ENCODE measurements around the gene CALN1. TPM values are rescaled to one million over a fixed set of nuclear protein-coding genes. Genes with fewer than 3 reads are reported as not detected.

The CALN1 gene
- total RNA-seq, 2 experiments from 2014 or later: 0.32 TPM; not detected in 1

GRCh38 chr7:72336382-72336631 is 75.8 kb downstream of the CALN1 start:
- Mint-ChIP-seq H3K4me1 (ENCODE audit: low read depth) (no peaks in the 10 kb centered on the region), H3K27ac (no peak overlapping the region), H3K27me3 (ENCODE audit: low read depth) (peaks cover 28% of the 10 kb centered on the region), H3K9me3 (peaks cover 8% of the 10 kb centered on the region), H3K36me3 (ENCODE audit: low read depth) (no peaks in the 10 kb centered on the region), H3K4me3 (no peak overlapping the region)
- DNase-seq: no peak
- intact Hi-C loops (cut with micrococcal nuclease): no loop called here
- CTCF ChIA-PET: no interaction called here

- H3K4me1 Mint-ChIP-seq (ENCODE audit: low read depth): no peaks in the 10 kb centered on the region
- H3K27ac Mint-ChIP-seq: no peak overlapping the region
- peaks cover 28% of the 10 kb centered on the region for H3K27me3 Mint-ChIP-seq (ENCODE audit: low read depth)
- no peak overlapping the region for H3K4me3 Mint-ChIP-seq
- CTCF ChIA-PET: interaction anchor here (0.7 kb wide), 1 partner anchor 536 kb away, joined by 3 read pairs; no protein-coding TSS in a partner anchor
- no peak for DNase-seq
- intact Hi-C loops (cut with micrococcal nuclease): no loop called here
- no peaks in the 10 kb centered on the region for H3K36me3 Mint-ChIP-seq (ENCODE audit: low read depth)
- H3K9me3 Mint-ChIP-seq: peaks cover 7% of the 10 kb centered on the region
Measured at GRCh38 chr7:72335561-72336381, 76.4 kb downstream of the CALN1 start.

DNA sequence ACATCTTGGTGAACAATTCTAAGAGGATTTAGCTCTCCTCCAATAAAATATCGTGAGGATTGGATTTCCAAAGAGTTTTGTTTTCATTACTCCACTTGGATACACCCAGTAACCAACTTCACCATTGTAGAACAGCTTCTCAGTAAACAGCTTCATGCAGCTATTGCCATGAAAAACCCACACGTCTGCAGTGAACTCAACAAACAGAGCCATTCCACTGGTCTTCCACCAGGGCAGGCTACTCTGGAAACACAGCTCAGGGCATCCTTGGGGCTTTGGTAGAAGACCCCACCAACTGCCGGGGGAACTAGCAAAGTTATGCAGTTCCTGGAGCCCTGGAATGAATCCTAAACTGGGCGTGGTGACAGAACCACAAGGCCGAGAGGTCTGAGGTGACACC is 77.4 kb downstream of the CALN1 start:
- CTCF ChIA-PET: interaction anchor here (0.6 to 0.7 kb wide), 2 partner anchors 160 to 535 kb away, joined by 3 to 4 read pairs; no protein-coding TSS in a partner anchor
- peaks cover 6% of the 10 kb centered on the region for H3K9me3 Mint-ChIP-seq

DNA sequence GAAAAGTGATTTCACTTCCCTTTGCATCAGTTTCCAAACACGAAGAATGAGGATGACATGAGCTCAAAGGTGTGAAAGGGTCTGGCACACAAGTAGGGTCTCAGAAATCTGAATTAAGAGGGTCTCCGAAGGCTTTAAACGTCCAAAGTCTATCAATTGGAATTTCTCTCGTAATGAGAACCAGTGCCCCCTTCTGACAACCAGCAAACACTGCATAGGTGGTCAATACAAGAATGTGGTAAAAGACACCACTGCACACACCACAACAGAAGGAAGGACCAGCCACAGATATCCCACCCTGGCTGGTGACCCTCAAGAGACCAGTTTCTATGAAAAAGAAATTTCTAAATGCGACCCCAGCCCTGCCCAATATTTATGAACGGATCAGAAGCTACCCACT is 78.1 kb downstream of the CALN1 start:
- H3K4me1 Mint-ChIP-seq (ENCODE audit: low read depth): no peaks in the 10 kb centered on the region
- H3K36me3 Mint-ChIP-seq (ENCODE audit: low read depth): no peaks in the 10 kb centered on the region
- H3K27me3 Mint-ChIP-seq (ENCODE audit: low read depth): peaks cover 28% of the 10 kb centered on the region
- peaks cover 1% of the 10 kb centered on the region for H3K9me3 Mint-ChIP-seq
- H3K27ac Mint-ChIP-seq: no peak overlapping the region
- CTCF ChIA-PET: no interaction called here
- H3K4me3 Mint-ChIP-seq: no peak overlapping the region
- no peak for DNase-seq
- intact Hi-C loops (cut with micrococcal nuclease): no loop called here

More for the DNA sequence above, 77.4 kb downstream of the CALN1 start:
- Mint-ChIP-seq H3K27ac (no peak overlapping the region), H3K4me1 (ENCODE audit: low read depth) (no peaks in the 10 kb centered on the region), H3K27me3 (ENCODE audit: low read depth) (peaks cover 28% of the 10 kb centered on the region), H3K4me3 (no peak overlapping the region), H3K36me3 (ENCODE audit: low read depth) (no peaks in the 10 kb centered on the region)
- intact Hi-C loops (cut with micrococcal nuclease): no loop called here
- no peak for DNase-seq

GRCh38 chr7:72326811-72327210 is 85.3 kb downstream of the CALN1 start:
- Mint-ChIP-seq H3K4me1 (ENCODE audit: low read depth) (no peaks in the 10 kb centered on the region), H3K9me3 (no peaks in the 10 kb centered on the region), H3K27ac (no peak overlapping the region), H3K4me3 (no peak overlapping the region), H3K36me3 (ENCODE audit: low read depth) (no peaks in the 10 kb centered on the region), H3K27me3 (ENCODE audit: low read depth) (no peaks in the 10 kb centered on the region)
- intact Hi-C loops (cut with micrococcal nuclease): no loop called here
- DNase-seq: no peak
- CTCF ChIA-PET: no interaction called here

DNA sequence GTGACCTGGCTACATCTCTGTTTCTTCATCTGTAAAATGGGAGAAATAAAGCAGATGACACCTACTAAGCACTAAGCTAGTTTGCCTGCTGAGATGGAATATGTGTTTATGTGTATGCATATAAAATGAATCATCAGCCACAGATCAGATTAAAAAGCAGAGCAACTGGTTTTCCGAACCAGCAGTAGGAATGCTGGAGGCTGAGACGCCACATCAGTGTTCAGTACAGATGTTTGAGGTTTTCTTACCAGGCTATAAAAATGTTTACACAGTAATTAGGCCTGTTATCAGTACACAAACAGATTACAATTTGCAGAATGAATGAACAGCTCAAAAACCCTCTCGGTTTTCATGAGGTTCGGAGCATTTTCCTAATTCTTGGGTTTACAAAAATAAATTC is 85.8 kb downstream of the CALN1 start:
- Mint-ChIP-seq H3K27me3 (ENCODE audit: low read depth) (no peaks in the 10 kb centered on the region), H3K4me3 (no peak overlapping the region), H3K36me3 (ENCODE audit: low read depth) (no peaks in the 10 kb centered on the region), H3K9me3 (peaks cover under 1% of the 10 kb centered on the region), H3K4me1 (ENCODE audit: low read depth) (no peaks in the 10 kb centered on the region), H3K27ac (no peak overlapping the region)
- CTCF ChIA-PET: no interaction called here
- intact Hi-C loops (cut with micrococcal nuclease): no loop called here
- DNase-seq: no peak

DNA sequence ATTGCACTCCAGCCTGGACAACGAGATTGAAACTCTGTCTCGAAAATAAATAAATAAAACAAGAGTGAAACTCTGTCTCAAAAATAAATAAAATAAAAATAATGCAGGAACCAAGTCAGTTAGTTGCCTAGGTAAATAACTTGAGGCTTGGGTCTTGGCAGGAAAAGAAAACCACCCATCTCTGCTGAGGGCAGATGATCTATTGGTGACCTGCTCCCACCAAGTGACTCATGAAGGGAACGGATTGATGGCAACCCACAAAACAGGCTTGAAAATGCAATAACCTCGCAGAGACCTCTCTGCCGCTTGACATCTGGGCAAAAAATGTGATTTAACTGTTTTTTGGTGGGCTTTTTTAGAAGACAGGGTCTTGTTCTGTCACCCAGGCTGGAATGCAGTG is 86.6 kb downstream of the CALN1 start:
- Mint-ChIP-seq H3K27ac (no peak overlapping the region), H3K36me3 (ENCODE audit: low read depth) (no peaks in the 10 kb centered on the region), H3K4me3 (no peak overlapping the region), H3K4me1 (ENCODE audit: low read depth) (no peaks in the 10 kb centered on the region), H3K9me3 (peaks cover 5% of the 10 kb centered on the region), H3K27me3 (ENCODE audit: low read depth) (no peaks in the 10 kb centered on the region)
- intact Hi-C loops (cut with micrococcal nuclease): no loop called here
- CTCF ChIA-PET: no interaction called here
- no peak for DNase-seq

DNA sequence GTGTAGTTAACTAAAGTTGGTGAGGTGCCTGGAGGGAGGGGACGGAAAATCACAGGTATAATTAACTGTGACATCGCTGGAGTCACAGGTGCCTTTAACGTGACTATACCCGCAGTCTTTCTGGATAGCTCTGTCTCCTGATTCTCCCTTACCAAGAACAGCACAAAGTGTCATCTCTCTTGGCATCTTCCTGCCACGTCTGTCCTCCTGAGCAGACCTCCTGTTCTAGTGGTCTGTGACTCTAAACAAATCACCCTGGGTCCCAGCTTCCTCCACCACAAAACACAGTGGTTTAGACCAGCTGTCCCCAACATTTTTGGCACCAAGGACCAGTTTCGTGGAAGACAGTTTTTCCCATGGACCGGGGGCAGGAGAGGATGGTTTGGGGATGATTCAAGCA is 90.5 kb downstream of the CALN1 start:
- no peak for DNase-seq
- CTCF ChIA-PET: no interaction called here
- Mint-ChIP-seq H3K36me3 (ENCODE audit: low read depth) (no peaks in the 10 kb centered on the region), H3K4me3 (no peak overlapping the region), H3K27ac (no peak overlapping the region), H3K9me3 (peaks cover 11% of the 10 kb centered on the region), H3K4me1 (ENCODE audit: low read depth) (no peaks in the 10 kb centered on the region), H3K27me3 (ENCODE audit: low read depth) (no peaks in the 10 kb centered on the region)
- intact Hi-C loops (cut with micrococcal nuclease): no loop called here

DNA sequence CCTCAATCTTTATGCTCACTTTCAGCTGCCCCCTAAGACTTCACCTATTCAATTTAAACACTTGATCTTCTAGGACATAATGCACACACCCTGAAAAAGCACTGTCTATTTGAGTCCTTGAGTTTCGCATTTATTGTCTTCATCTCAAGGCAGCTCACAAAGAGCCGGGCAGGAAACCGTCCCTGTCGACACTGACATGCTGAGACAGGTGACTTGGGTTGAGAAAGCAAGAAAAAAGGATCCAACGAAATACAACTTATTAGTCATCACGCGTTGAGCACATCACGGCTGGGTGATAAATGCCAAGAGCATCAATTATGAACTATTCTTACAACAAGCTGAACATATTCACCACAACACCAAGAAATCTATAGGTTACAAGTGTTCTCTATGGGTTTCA is 91.1 kb downstream of the CALN1 start:
- Mint-ChIP-seq H3K27me3 (ENCODE audit: low read depth) (no peaks in the 10 kb centered on the region), H3K9me3 (peaks cover 11% of the 10 kb centered on the region), H3K36me3 (ENCODE audit: low read depth) (no peaks in the 10 kb centered on the region), H3K27ac (no peak overlapping the region), H3K4me3 (no peak overlapping the region), H3K4me1 (ENCODE audit: low read depth) (no peaks in the 10 kb centered on the region)
- intact Hi-C loops (cut with micrococcal nuclease): no loop called here
- CTCF ChIA-PET: no interaction called here
- DNase-seq: no peak

GRCh38 chr7:72317341-72317740 is 94.8 kb downstream of the CALN1 start:
- Mint-ChIP-seq H3K9me3 (peaks cover 11% of the 10 kb centered on the region), H3K36me3 (ENCODE audit: low read depth) (no peaks in the 10 kb centered on the region), H3K4me1 (ENCODE audit: low read depth) (no peaks in the 10 kb centered on the region), H3K27ac (no peak overlapping the region), H3K4me3 (no peak overlapping the region), H3K27me3 (ENCODE audit: low read depth) (no peaks in the 10 kb centered on the region)
- CTCF ChIA-PET: no interaction called here
- no peak for DNase-seq
- intact Hi-C loops (cut with micrococcal nuclease): no loop called here

- no peaks in the 10 kb centered on the region for H3K27me3 Mint-ChIP-seq (ENCODE audit: low read depth)
- no peak overlapping the region for H3K4me3 Mint-ChIP-seq
- no peaks in the 10 kb centered on the region for H3K4me1 Mint-ChIP-seq (ENCODE audit: low read depth)
- CTCF ChIA-PET: interaction anchor here (0.6 kb wide), 1 partner anchor 76 kb away, joined by 3 read pairs; no protein-coding TSS in a partner anchor
- H3K27ac Mint-ChIP-seq: no peak overlapping the region
- intact Hi-C loops (cut with micrococcal nuclease): no loop called here
- no peak for DNase-seq
- no peaks in the 10 kb centered on the region for H3K36me3 Mint-ChIP-seq (ENCODE audit: low read depth)
- H3K9me3 Mint-ChIP-seq: peaks cover 9% of the 10 kb centered on the region
Measured at GRCh38 chr7:72316148-72316547, 96.0 kb downstream of the CALN1 start.

- H3K4me1 Mint-ChIP-seq (ENCODE audit: low read depth): no peaks in the 10 kb centered on the region
- CTCF ChIA-PET: no interaction called here
- H3K27ac Mint-ChIP-seq: no peak overlapping the region
Measured at GRCh38 chr7:72313906-72314305, 98.2 kb downstream of the CALN1 start.

DNA sequence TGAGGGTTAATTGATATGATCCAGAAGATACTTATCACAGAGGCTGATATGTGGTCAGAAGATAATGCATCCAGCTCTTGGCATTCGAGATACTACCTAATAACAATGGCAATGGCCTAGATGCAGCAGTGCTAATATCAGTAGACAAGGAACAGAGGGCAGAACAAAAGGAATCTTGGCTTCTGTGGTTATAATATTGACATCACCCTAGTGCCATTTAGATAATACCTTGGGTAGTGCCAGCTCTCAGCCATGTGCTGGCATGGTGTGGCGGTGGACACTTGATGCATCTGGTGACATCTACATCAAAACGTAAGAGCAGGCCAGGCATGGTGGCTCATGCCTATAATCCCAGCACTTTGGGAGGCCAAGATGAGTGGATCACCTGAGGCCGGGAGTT is 101.8 kb downstream of the CALN1 start:
- CTCF ChIA-PET: no interaction called here
- no peak for DNase-seq
- intact Hi-C loops (cut with micrococcal nuclease): no loop called here
- no peaks in the 10 kb centered on the region for H3K4me1 Mint-ChIP-seq (ENCODE audit: low read depth)
- no peak overlapping the region for H3K4me3 Mint-ChIP-seq
- no peak overlapping the region for H3K27ac Mint-ChIP-seq
- H3K9me3 Mint-ChIP-seq: no peaks in the 10 kb centered on the region
- no peaks in the 10 kb centered on the region for H3K27me3 Mint-ChIP-seq (ENCODE audit: low read depth)
- H3K36me3 Mint-ChIP-seq (ENCODE audit: low read depth): no peaks in the 10 kb centered on the region

More at GRCh38 chr7:72313906-72314305, 98.2 kb downstream of the CALN1 start:
- intact Hi-C loops (cut with micrococcal nuclease): no loop called here
- Mint-ChIP-seq H3K27me3 (ENCODE audit: low read depth) (no peaks in the 10 kb centered on the region), H3K4me3 (no peak overlapping the region), H3K36me3 (ENCODE audit: low read depth) (no peaks in the 10 kb centered on the region), H3K9me3 (no peaks in the 10 kb centered on the region)
- DNase-seq: no peak
